GM19452 (cell line): ENCODE data around the gene STXBP6.
"Not testable (repeated sequence)": the region's sequence is repeated elsewhere in the genome, so short reads cannot be mapped to it uniquely, and the experiment has no call there.

ENCODE experiments used
- ATAC-seq: cut with Tn5 transposase; IDR thresholded peaks from one replicate; pipeline ENCODE4 v1.9.1; 2021; ENCODE audit not compliant: unreplicated experiment

The STXBP6 gene

GRCh38 chr14:24774187-24774915, 275.6 kb downstream of the STXBP6 start:
- no peak for ATAC-seq

- not testable (repeated sequence) for ATAC-seq
Measured at GRCh38 chr14:24773564-24773963, 276.4 kb downstream of the STXBP6 start.

GRCh38 chr14:24766434-24766833, 283.5 kb downstream of the STXBP6 start:
- ATAC-seq, result no peak

- ATAC-seq, result no peak
Measured at GRCh38 chr14:24761141-24761540, 288.8 kb downstream of the STXBP6 start.
